ENCODE measurements around the gene HIF3A.

GRCh38 chr19:46311444-46311843 is 14.6 kb downstream of the HIF3A start:
- TF ChIP-seq, protein P1, sequence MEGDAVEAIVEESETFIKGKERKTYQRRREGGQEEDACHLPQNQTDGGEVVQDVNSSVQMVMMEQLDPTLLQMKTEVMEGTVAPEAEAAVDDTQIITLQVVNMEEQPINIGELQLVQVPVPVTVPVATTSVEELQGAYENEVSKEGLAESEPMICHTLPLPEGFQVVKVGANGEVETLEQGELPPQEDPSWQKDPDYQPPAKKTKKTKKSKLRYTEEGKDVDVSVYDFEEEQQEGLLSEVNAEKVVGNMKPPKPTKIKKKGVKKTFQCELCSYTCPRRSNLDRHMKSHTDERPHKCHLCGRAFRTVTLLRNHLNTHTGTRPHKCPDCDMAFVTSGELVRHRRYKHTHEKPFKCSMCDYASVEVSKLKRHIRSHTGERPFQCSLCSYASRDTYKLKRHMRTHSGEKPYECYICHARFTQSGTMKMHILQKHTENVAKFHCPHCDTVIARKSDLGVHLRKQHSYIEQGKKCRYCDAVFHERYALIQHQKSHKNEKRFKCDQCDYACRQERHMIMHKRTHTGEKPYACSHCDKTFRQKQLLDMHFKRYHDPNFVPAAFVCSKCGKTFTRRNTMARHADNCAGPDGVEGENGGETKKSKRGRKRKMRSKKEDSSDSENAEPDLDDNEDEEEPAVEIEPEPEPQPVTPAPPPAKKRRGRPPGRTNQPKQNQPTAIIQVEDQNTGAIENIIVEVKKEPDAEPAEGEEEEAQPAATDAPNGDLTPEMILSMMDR (IDR thresholded peaks at IDR 0.05) = no peak
- no peak for TF ChIP-seq ZFX (IDR thresholded peaks at IDR 0.05; ENCODE audit: borderline replicate concordance)
